ENCODE measurements around the gene PROM2. TPM values are rescaled to one million over a fixed set of nuclear protein-coding genes. Genes with fewer than 3 reads are reported as not detected.

PROM2 gene
- total and polyA plus RNA-seq, 2 experiments from 2014 or later = 2.1 to 2.2 TPM

- DNase-seq (ENCODE audit: low spot score) (no peak), ATAC-seq (peak; percentile 45)
- H3K27me3 ChIP-seq (ENCODE audit: insufficient read depth) = no peaks in the 10 kb centered on the region
- TF ChIP-seq REST (IDR thresholded peaks at IDR 0.05; ENCODE audit: unreplicated experiment) (no peak), NANOG (IDR thresholded peaks at IDR 0.05; ENCODE audit: borderline replicate concordance) (no peak)
- H2AFZ ChIP-seq = no peak overlapping the region
- no peaks in the 10 kb centered on the region for H3K4me1 ChIP-seq (ENCODE audit: insufficient read depth)
- peaks cover 3% of the 10 kb centered on the region; the same call in 1 of the 2 replicates for H3K9me2 ChIP-seq (ENCODE audit: insufficient read depth)
- Mint-ChIP-seq H3K9me3 (no peaks in the 10 kb centered on the region; the same call in 1 of the 3 replicates), H3K4me3 (no peak overlapping the region), H3K4me1 (peaks cover 3% of the 10 kb centered on the region; the same call in 1 of the 3 replicates), H3K36me3 (ENCODE audit: low read depth) (no peaks in the 10 kb centered on the region), H3K27me3 (ENCODE audit: insufficient read depth, low read depth, poor library complexity) (peaks cover 11% of the 10 kb centered on the region), H3K27ac (no peak overlapping the region; the same call in 1 of the 2 replicates)
- no peak overlapping the region for H3K4me3 ChIP-seq
- H3K4me2 ChIP-seq = no peak overlapping the region
- H4K20me1 ChIP-seq (replicated peaks; ENCODE audit: insufficient read depth) = no peaks in the 10 kb centered on the region
- no peak overlapping the region for H3K27ac ChIP-seq (ENCODE audit: low read depth)
- H3F3A ChIP-seq (replicated peaks; ENCODE audit: low read depth) = no peaks in the 10 kb centered on the region
- H3K79me2 ChIP-seq (replicated peaks; ENCODE audit: insufficient read depth) = no peaks in the 10 kb centered on the region
- no peaks in the 10 kb centered on the region for H3K36me3 ChIP-seq (ENCODE audit: insufficient read depth)
Measured at GRCh38 chr2:95328358-95329125, 54.3 kb downstream of the PROM2 start.

- Histone ChIP-seq H4K20me1 (replicated peaks; ENCODE audit: insufficient read depth) (no peaks in the 10 kb centered on the region), H3K27ac (ENCODE audit: low read depth) (no peak overlapping the region), H3F3A (replicated peaks; ENCODE audit: low read depth) (no peaks in the 10 kb centered on the region), H3K9me2 (ENCODE audit: insufficient read depth) (peaks cover 3% of the 10 kb centered on the region; the same call in 1 of the 2 replicates), H3K4me2 (no peak overlapping the region), H2AFZ (no peak overlapping the region), H3K36me3 (ENCODE audit: insufficient read depth) (no peaks in the 10 kb centered on the region), H3K4me1 (ENCODE audit: insufficient read depth) (no peaks in the 10 kb centered on the region), H3K79me2 (replicated peaks; ENCODE audit: insufficient read depth) (no peaks in the 10 kb centered on the region), H3K27me3 (ENCODE audit: insufficient read depth) (no peaks in the 10 kb centered on the region), H3K4me3 (no peak overlapping the region)
- no peaks in the 10 kb centered on the region for H3K36me3 Mint-ChIP-seq (ENCODE audit: low read depth)
- no peak for ATAC-seq
- peaks cover 11% of the 10 kb centered on the region for H3K27me3 Mint-ChIP-seq (ENCODE audit: insufficient read depth, low read depth, poor library complexity)
- H3K27ac Mint-ChIP-seq = no peak overlapping the region
- no peaks in the 10 kb centered on the region; the same call in 1 of the 3 replicates for H3K9me3 Mint-ChIP-seq
- no peak for DNase-seq (ENCODE audit: low spot score)
- peaks cover 3% of the 10 kb centered on the region; the same call in 1 of the 3 replicates for H3K4me1 Mint-ChIP-seq
- H3K4me3 Mint-ChIP-seq = no peak overlapping the region
- no peak for TF ChIP-seq ZNF331 (CRISPR knock-in tag; IDR thresholded peaks at IDR 0.05; ENCODE audit: low read depth)
- TF ChIP-seq POLR2AphosphoS5 (IDR thresholded peaks at IDR 0.05; ENCODE audit: low read depth) = no peak
- no peak for TF ChIP-seq CTCF (conservative IDR thresholded peaks at IDR 0.05; ENCODE audit: low read depth in 2 of 2)
- TF ChIP-seq EZH2 (IDR thresholded peaks at IDR 0.05; ENCODE audit: low read depth, unreplicated experiment) = no peak
- no peak for TF ChIP-seq STAT1 (IDR thresholded peaks at IDR 0.05; ENCODE audit: unreplicated experiment)
- no peak for TF ChIP-seq ZNF114 (CRISPR knock-in tag; IDR thresholded peaks at IDR 0.05)
- no peak for TF ChIP-seq CREB1 (CRISPR knock-in tag; IDR thresholded peaks at IDR 0.05; ENCODE audit: low read depth)
- TF ChIP-seq REST (IDR thresholded peaks at IDR 0.05; ENCODE audit: unreplicated experiment) = no peak
- no peak for TF ChIP-seq NANOG (IDR thresholded peaks at IDR 0.05; ENCODE audit: borderline replicate concordance)
- no peak for TF ChIP-seq ETS1 (IDR thresholded peaks at IDR 0.05)
Measured at GRCh38 chr2:95329401-95329800, 55.2 kb downstream of the PROM2 start.

All from GM23338 (cell line).